Measurements from ENCODE around the gene ZDHHC11B.
"Not testable (repeated sequence)": the region's sequence is repeated elsewhere in the genome, so short reads cannot be mapped to it uniquely, and the experiment has no call there.

DNA sequence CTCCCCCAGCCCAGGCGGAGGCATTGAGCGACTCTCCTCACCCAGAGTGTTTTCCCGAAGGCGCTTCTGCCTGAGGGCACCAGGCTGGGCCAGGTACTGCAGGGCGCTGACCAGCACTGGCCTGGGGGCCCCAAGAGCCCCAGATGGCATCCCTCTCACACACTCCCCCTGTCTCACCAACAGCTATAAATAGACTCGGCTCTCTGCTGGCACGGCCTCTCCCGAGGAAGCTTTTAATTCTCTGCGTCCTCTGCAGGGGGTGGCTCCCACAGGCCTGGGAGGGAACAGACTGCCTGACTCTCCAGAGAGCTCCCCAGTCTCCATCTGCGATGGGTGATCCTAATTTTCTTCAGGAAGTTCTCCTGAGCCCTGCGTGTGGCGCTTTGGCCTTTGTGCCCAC lies 2.2 kb downstream of the ZDHHC11B start:
- TF ChIP-seq, protein P1, sequence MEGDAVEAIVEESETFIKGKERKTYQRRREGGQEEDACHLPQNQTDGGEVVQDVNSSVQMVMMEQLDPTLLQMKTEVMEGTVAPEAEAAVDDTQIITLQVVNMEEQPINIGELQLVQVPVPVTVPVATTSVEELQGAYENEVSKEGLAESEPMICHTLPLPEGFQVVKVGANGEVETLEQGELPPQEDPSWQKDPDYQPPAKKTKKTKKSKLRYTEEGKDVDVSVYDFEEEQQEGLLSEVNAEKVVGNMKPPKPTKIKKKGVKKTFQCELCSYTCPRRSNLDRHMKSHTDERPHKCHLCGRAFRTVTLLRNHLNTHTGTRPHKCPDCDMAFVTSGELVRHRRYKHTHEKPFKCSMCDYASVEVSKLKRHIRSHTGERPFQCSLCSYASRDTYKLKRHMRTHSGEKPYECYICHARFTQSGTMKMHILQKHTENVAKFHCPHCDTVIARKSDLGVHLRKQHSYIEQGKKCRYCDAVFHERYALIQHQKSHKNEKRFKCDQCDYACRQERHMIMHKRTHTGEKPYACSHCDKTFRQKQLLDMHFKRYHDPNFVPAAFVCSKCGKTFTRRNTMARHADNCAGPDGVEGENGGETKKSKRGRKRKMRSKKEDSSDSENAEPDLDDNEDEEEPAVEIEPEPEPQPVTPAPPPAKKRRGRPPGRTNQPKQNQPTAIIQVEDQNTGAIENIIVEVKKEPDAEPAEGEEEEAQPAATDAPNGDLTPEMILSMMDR (IDR thresholded peaks at IDR 0.05; ENCODE audit: low read depth, low read length, poor library complexity, severe bottlenecking): not testable (repeated sequence)
- TF ChIP-seq EZH2phosphoT487 (IDR thresholded peaks at IDR 0.05; ENCODE audit: borderline replicate concordance, low read length): not testable (repeated sequence)

All from DOHH2 (cell line).